B cell (primary cell): Measurements from ENCODE around the gene SLC30A7. TPM values are rescaled to one million over a fixed set of nuclear protein-coding genes. Genes with fewer than 3 reads are reported as not detected.

Experiments
- ATAC-seq: fragments of 200-7000 bp; cut with Tn5 transposase; one replicate; pipeline ENCODE4 v1.10.0; 2021; ENCODE audit warnings: low read depth, mild to moderate bottlenecking, moderate number of reproducible peaks, moderate library complexity
- CTCF ChIA-PET: fragments of 350-600 bp; sonication (Branson Sonifier 250); formaldehyde crosslinking; loops from one replicate; lab custom pipeline; 2021; ENCODE audit warnings: antibody characterized with exemption, inconsistent platforms; lab: Charles Lee
- POLR2A ChIA-PET: fragments of 350-600 bp; sonication (Branson Sonifier 250); formaldehyde crosslinking; loops from one replicate; lab custom pipeline; 2021; ENCODE audit warnings: antibody characterized with exemption; lab: Charles Lee
- DNase-seq: peaks from one replicate; pipeline ENCODE4 v3.0.0; 2013
- H2AFZ ChIP-seq: 2 replicates; pipeline ENCODE4 v1.6.1; 2012; ENCODE audit warnings: mild to moderate bottlenecking, low read depth, low read length; ENCODE audit not compliant: insufficient read depth, poor library complexity, severe bottlenecking
- H3K27ac ChIP-seq, 2 donors: 1 replicate in 1 of 2; 2 replicates in 1 of 2; pipeline ENCODE4 v1.5.1; 2012 to 2013; ENCODE audit warnings: low read length in 2 of 2, mild to moderate bottlenecking in 2 of 2, moderate library complexity in 1 of 2
- H3K27me3 ChIP-seq, 4 experiments: fragments of 200-600 bp in 1 of 4; sonication (generic) in 1 of 4; replicated peaks in 1 of 4; 1 replicate in 2 of 4; 2 replicates in 2 of 4; pipeline versions ENCODE4 v1.6.1 to v1.7.0; 2013 to 2016; ENCODE audit warnings: low read length in 3 of 4, mild to moderate bottlenecking in 2 of 4, mixed read lengths in 1 of 4, moderate library complexity in 1 of 4; ENCODE audit not compliant: insufficient read depth in 4 of 4, control insufficient read depth in 3 of 4; ENCODE audit errors: control extremely low read depth in 1 of 4
- H3K36me3 ChIP-seq, 2 experiments: replicated peaks in 1 of 2; 1 replicate in 1 of 2; 2 replicates in 1 of 2; pipeline versions ENCODE4 v1.6.1 to v1.7.1; 2013; ENCODE audit warnings: low read length in 1 of 2; ENCODE audit not compliant: insufficient read depth in 2 of 2, control insufficient read depth in 1 of 2; ENCODE audit errors: control extremely low read depth in 1 of 2, extremely low read depth in 1 of 2
- H3K4me1 ChIP-seq, 2 donors: fragments of 200-600 bp in 1 of 2; sonication (generic) in 1 of 2; 1 replicate in 1 of 2; 2 replicates in 1 of 2; pipeline versions ENCODE4 v1.5.1 to v1.6.1; 2013 to 2017; ENCODE audit warnings: low read length in 2 of 2; ENCODE audit not compliant: control insufficient read depth in 2 of 2, insufficient read depth in 2 of 2
- H3K4me2 ChIP-seq: replicated peaks from 2 replicates; pipeline ENCODE3; 2012; ENCODE audit warnings: mild to moderate bottlenecking, low read depth, low read length; ENCODE audit not compliant: poor library complexity, severe bottlenecking
- H3K4me3 ChIP-seq, 5 experiments: fragments of 200-600 bp in 1 of 5; sonication (generic) in 1 of 5; 1 replicate in 3 of 5; 2 replicates in 2 of 5; pipeline versions ENCODE4 v1.5.1 to v1.7.0; 2011 to 2016; ENCODE audit warnings: low read length in 4 of 5, mild to moderate bottlenecking in 4 of 5, low read depth in 2 of 5, control low read depth in 1 of 5, moderate library complexity in 1 of 5; ENCODE audit not compliant: insufficient read depth in 1 of 5; ENCODE audit errors: control extremely low read depth in 1 of 5, extremely low read depth in 1 of 5
- H3K79me2 ChIP-seq: fragments of 200-600 bp; sonication (generic); one replicate; pipeline ENCODE4 v1.6.0; 2016; ENCODE audit warnings: low read length; ENCODE audit not compliant: control insufficient read depth, insufficient read depth
- H3K9ac ChIP-seq: fragments of 200-600 bp; sonication (generic); 2 replicates; pipeline ENCODE4 v1.6.1; 2017; ENCODE audit warnings: mild to moderate bottlenecking, low read length, moderate library complexity
- H3K9me3 ChIP-seq, 3 donors: one replicate each; pipeline versions ENCODE4 v1.6.1 to v1.7.1; 2013; ENCODE audit warnings: low read length in 2 of 3; ENCODE audit not compliant: control insufficient read depth in 2 of 3, insufficient read depth in 1 of 3; ENCODE audit errors: control extremely low read depth in 1 of 3
- H4K20me1 ChIP-seq: 2 replicates; pipeline ENCODE4 v1.6.0; 2012; ENCODE audit warnings: mild to moderate bottlenecking, low read length; ENCODE audit not compliant: insufficient read depth, control insufficient read depth, poor library complexity, severe bottlenecking
- H3K27ac Mint-ChIP-seq: one replicate; pipeline ENCODE4 v1.8.0; 2021; ENCODE audit warnings: mixed read lengths
- H3K27me3 Mint-ChIP-seq: one replicate; pipeline ENCODE4 v1.8.0; 2021; ENCODE audit warnings: mixed read lengths
- H3K4me1 Mint-ChIP-seq: one replicate; pipeline ENCODE4 v1.8.0; 2021; ENCODE audit warnings: mixed read lengths
- H3K4me3 Mint-ChIP-seq: one replicate; pipeline ENCODE4 v1.8.0; 2021; ENCODE audit warnings: mixed read lengths
- H3K9me3 Mint-ChIP-seq: one replicate; pipeline ENCODE4 v1.8.0; 2022; ENCODE audit warnings: mixed read lengths; ENCODE audit not compliant: insufficient read depth
- EZH2 ChIP-seq: IDR thresholded peaks from 2 replicates; pipeline ENCODE4 v1.6.1; 2012; ENCODE audit warnings: borderline replicate concordance, low read depth, mild to moderate bottlenecking, moderate library complexity, low read length; ENCODE audit not compliant: insufficient read depth, poor library complexity, severe bottlenecking
- WGBS: methylation state at CpG from one replicate; pipeline ENCODE4 v1.1.5; 2013; ENCODE audit warnings: missing lambda C conversion rate; ENCODE audit not compliant: insufficient coverage; 5-methylcytosine and 5-hydroxymethylcytosine counted together
- intact Hi-C: fragments of 100-400 bp; cut with micrococcal nuclease; formaldehyde crosslinking; loops from one replicate; pipeline ENCODE4 v1.10.0; 2022
- polyA plus RNA-seq: library from polyadenylated mRNA; depleted of rRNA; stranded (reverse); fragments of >200 nt; gene quantifications from 2 replicates; pipeline ENCODE4 v1.2.3, GENCODE V29; 2012
- total RNA-seq, 2 donors: library from RNA; stranded (reverse); fragments of 120-200 nt in 1 of 2; gene quantifications; 1 replicate in 1 of 2; 2 replicates in 1 of 2; pipeline versions ENCODE4 v1.2.3 to v1.2.4, GENCODE V29; 2013 to 2022
- TF ChIP-seq, protein P1 (sequence below): fragments of 200-600 bp; IDR thresholded peaks from one replicate; pipeline ENCODE4 v1.8.0; 2022; ENCODE audit warnings: antibody characterized with exemption, mild to moderate bottlenecking

Gene SLC30A7
- total and polyA plus RNA-seq, 2 donors (not counting 1 experiment from before 2014, with no cell fraction given) = 5.2 to 28.6 TPM

DNA sequence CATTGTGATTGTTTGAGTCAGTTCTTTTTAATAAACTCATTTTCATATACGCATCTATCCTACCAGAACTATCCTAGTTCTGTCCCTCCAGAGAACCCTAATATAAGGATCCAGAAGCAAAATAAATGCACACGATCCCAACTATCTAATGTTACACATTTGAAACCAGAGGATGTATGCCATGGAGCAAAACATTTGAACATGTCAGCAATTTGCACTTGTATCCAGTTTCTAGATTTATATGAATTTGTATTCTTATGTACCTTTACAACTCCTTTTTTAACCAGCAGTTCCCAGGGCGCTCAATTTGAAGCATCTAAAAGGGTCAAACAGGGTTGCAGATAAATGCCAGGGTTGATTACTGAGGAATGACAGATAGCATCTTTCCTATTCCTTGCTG, 3.3 kb upstream of the SLC30A7 start:
- ATAC-seq (no peak), DNase-seq (no peak)
- no peak for TF ChIP-seq EZH2
- TF ChIP-seq, protein P1, sequence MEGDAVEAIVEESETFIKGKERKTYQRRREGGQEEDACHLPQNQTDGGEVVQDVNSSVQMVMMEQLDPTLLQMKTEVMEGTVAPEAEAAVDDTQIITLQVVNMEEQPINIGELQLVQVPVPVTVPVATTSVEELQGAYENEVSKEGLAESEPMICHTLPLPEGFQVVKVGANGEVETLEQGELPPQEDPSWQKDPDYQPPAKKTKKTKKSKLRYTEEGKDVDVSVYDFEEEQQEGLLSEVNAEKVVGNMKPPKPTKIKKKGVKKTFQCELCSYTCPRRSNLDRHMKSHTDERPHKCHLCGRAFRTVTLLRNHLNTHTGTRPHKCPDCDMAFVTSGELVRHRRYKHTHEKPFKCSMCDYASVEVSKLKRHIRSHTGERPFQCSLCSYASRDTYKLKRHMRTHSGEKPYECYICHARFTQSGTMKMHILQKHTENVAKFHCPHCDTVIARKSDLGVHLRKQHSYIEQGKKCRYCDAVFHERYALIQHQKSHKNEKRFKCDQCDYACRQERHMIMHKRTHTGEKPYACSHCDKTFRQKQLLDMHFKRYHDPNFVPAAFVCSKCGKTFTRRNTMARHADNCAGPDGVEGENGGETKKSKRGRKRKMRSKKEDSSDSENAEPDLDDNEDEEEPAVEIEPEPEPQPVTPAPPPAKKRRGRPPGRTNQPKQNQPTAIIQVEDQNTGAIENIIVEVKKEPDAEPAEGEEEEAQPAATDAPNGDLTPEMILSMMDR = no peak
- no peak overlapping the region for H3K9ac ChIP-seq
- WGBS = no CpG with 5 or more reads among the region's 3 CpGs
- Mint-ChIP-seq H3K4me1 (peaks cover 24% of the 10 kb centered on the region), H3K27ac (no peak overlapping the region), H3K4me3 (no peak overlapping the region), H3K27me3 (no peaks in the 10 kb centered on the region), H3K9me3 (peaks cover 4% of the 10 kb centered on the region)
- H3K27ac ChIP-seq = no peak overlapping the region
- H3K79me2 ChIP-seq = peaks cover 13% of the 10 kb centered on the region
- intact Hi-C loops = loop anchor here (10.0 kb wide), 1 partner anchor 628 kb away; the partner anchor contains the start of gene RTCA
- no peak overlapping the region for H2AFZ ChIP-seq
- no peaks in the 10 kb centered on the region for H3K36me3 ChIP-seq
- no peak overlapping the region for H3K4me3 ChIP-seq
- peaks cover 8 to 11% of the 10 kb centered on the region in 2 donors for H3K4me1 ChIP-seq
- ChIA-PET CTCF (no interaction called here), POLR2A (no interaction called here)
- no peak overlapping the region for H3K4me2 ChIP-seq
- H3K27me3 ChIP-seq = no peaks in the 10 kb centered on the region
- peaks cover 1 to 16% (median 10%) of the 10 kb centered on the region in 3 donors for H3K9me3 ChIP-seq
- no peaks in the 10 kb centered on the region for H4K20me1 ChIP-seq

DNA sequence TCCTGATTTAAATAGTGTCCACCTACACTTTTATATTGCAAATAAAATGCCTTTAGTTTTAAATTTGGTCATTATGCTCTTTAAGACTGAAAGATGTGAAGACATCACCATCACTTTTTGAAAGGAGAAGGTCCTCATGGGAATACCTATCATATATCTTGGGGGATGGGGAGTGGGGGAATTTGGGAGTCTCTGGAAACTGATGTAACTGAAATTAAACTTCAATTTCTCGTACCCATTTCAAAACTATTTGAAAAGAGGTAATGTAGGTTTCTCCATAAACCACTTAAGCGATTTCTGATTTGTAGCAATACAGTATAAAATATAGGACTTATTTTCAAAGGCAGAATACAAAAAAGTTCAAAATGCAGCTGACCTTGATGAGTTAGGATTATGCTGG, 2.2 kb upstream of the SLC30A7 start:
- H3K27ac ChIP-seq = no peak overlapping the region
- H3K4me2 ChIP-seq = peak overlapping the region; percentile 81
- no peaks in the 10 kb centered on the region for H4K20me1 ChIP-seq
- Mint-ChIP-seq H3K27ac (no peak overlapping the region), H3K4me1 (peaks cover 32% of the 10 kb centered on the region), H3K4me3 (peak overlapping the region; percentile 49), H3K9me3 (peaks cover 4% of the 10 kb centered on the region), H3K27me3 (no peaks in the 10 kb centered on the region)
- no peak for DNase-seq
- H3K4me1 ChIP-seq = peaks cover 10 to 11% of the 10 kb centered on the region in 2 donors
- no CpG with 5 or more reads among the region's 2 CpGs for WGBS
- no peaks in the 10 kb centered on the region for H3K27me3 ChIP-seq
- peaks cover 1 to 16% (median 10%) of the 10 kb centered on the region in 3 donors for H3K9me3 ChIP-seq
- no peak for ATAC-seq
- CTCF ChIA-PET = interaction anchor here (2.3 kb wide), 1 partner anchor 416 kb away, joined by 7 read pairs; no protein-coding TSS in a partner anchor
- H3K36me3 ChIP-seq = peaks cover 0 to 5% of the 10 kb centered on the region in 2 experiments
- POLR2A ChIA-PET = no interaction called here
- peaks cover 17% of the 10 kb centered on the region for H3K79me2 ChIP-seq
- intact Hi-C loops = loop anchor here (2.0 to 10.0 kb wide), 4 partner anchors 543 to 1045 kb away; partner anchors contain the start of genes RTCA, SASS6 and TRMT13
- TF ChIP-seq EZH2 = no peak
- TF ChIP-seq, protein P1 = no peak
- H3K9ac ChIP-seq = no peak overlapping the region
- no peak overlapping the region for H3K4me3 ChIP-seq
- no peak overlapping the region for H2AFZ ChIP-seq
